Measurements from ENCODE around the gene NDUFS6. TPM values are rescaled to one million over a fixed set of nuclear protein-coding genes. Genes with fewer than 3 reads are reported as not detected.

Gene NDUFS6
- total and polyA plus RNA-seq, 2 donors, result 12.2 to 81.5 TPM

GRCh38 chr5:1761453-1761755 lies 39.8 kb upstream of the NDUFS6 start:
- H3K4me1 ChIP-seq (ENCODE audit: insufficient read depth), result no peaks in the 10 kb centered on the region
- H3K4me3 ChIP-seq (ENCODE audit: low read depth, low read length), result no peak overlapping the region
- H3K36me3 ChIP-seq (ENCODE audit: insufficient read depth), result no peaks in the 10 kb centered on the region
- DNase-seq (ENCODE audit: extremely low spot score), result no peak
- WGBS, result 86% methylated on average over 11 of the region's 11 CpGs
- no peak overlapping the region for H3K27ac ChIP-seq (ENCODE audit: low read depth)

- no peaks in the 10 kb centered on the region for H3K4me1 ChIP-seq (ENCODE audit: insufficient read depth)
- no peak overlapping the region for H3K4me3 ChIP-seq (ENCODE audit: low read depth, low read length)
- H3K27ac ChIP-seq (ENCODE audit: low read depth), result no peak overlapping the region
- 80% methylated on average over 25 of the region's 25 CpGs for WGBS
- DNase-seq (ENCODE audit: extremely low spot score), result no peak
- no peaks in the 10 kb centered on the region for H3K36me3 ChIP-seq (ENCODE audit: insufficient read depth)
Measured at GRCh38 chr5:1762121-1762882, 38.9 kb upstream of the NDUFS6 start.

GRCh38 chr5:1762883-1763547 lies 38.2 kb upstream of the NDUFS6 start:
- DNase-seq (ENCODE audit: extremely low spot score), result no peak
- Histone ChIP-seq H3K36me3 (ENCODE audit: insufficient read depth) (no peaks in the 10 kb centered on the region), H3K4me3 (ENCODE audit: low read depth, low read length) (no peak overlapping the region), H3K27ac (ENCODE audit: low read depth) (no peak overlapping the region), H3K4me1 (ENCODE audit: insufficient read depth) (no peaks in the 10 kb centered on the region)
- 80% methylated on average over 13 of the region's 13 CpGs for WGBS

DNA sequence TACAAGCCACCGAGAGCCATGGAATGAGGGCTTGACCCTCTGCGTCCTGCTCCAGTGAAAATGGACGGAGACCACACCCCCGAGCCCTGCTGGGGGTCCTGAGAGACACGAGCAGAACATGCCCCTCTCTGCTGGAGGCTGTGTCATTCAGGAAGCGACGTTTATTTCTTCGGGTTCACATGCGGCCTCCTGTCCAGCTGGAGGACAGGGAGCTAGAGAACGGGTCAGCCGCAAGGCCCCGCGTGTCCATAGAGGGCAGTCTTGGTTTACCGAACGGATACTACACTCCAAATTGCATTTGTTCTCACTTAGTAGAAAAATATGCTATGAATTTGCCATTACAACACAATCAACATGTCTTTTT lies 37.7 kb upstream of the NDUFS6 start:
- 28% methylated on average over 15 of the region's 15 CpGs for WGBS
- Histone ChIP-seq H3K4me1 (ENCODE audit: insufficient read depth) (no peaks in the 10 kb centered on the region), H3K36me3 (ENCODE audit: insufficient read depth) (no peaks in the 10 kb centered on the region), H3K27ac (ENCODE audit: low read depth) (no peak overlapping the region), H3K4me3 (ENCODE audit: low read depth, low read length) (no peak overlapping the region)
- DNase-seq (ENCODE audit: extremely low spot score), result no peak

GRCh38 chr5:1763960-1764605 lies 37.1 kb upstream of the NDUFS6 start:
- Histone ChIP-seq H3K36me3 (ENCODE audit: insufficient read depth) (no peaks in the 10 kb centered on the region), H3K27ac (ENCODE audit: low read depth) (no peak overlapping the region), H3K4me3 (ENCODE audit: low read depth, low read length) (no peak overlapping the region), H3K4me1 (ENCODE audit: insufficient read depth) (no peaks in the 10 kb centered on the region)
- WGBS, result 69% methylated on average over 32 of the region's 32 CpGs
- DNase-seq (ENCODE audit: extremely low spot score), result no peak

DNA sequence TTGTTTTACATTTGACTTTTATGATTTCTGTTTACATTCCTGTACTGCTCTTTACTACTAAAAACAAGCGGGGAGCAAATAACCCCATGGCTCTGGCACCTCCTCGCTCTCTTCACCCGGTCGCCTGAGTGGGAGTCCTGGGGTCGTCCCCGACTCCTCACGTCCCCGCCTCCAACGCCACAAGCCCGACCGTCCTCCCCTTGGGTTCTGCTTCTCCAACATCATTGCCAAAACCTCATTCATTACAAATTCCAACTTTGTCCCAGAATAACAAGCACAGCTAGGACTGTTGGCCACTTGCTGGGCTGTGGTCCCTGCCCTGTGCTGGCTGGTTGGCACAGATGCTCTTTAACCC lies 36.6 kb upstream of the NDUFS6 start:
- Histone ChIP-seq H3K4me1 (ENCODE audit: insufficient read depth) (no peaks in the 10 kb centered on the region), H3K4me3 (ENCODE audit: low read depth, low read length) (no peak overlapping the region), H3K27ac (ENCODE audit: low read depth) (no peak overlapping the region), H3K36me3 (ENCODE audit: insufficient read depth) (no peaks in the 10 kb centered on the region)
- no peak for DNase-seq (ENCODE audit: extremely low spot score)
- WGBS, result 69% methylated on average over 11 of the region's 11 CpGs

GRCh38 chr5:1765141-1765879 lies 35.9 kb upstream of the NDUFS6 start:
- 80% methylated on average over 15 of the region's 15 CpGs for WGBS
- Histone ChIP-seq H3K27ac (ENCODE audit: low read depth) (no peak overlapping the region), H3K36me3 (ENCODE audit: insufficient read depth) (no peaks in the 10 kb centered on the region), H3K4me3 (ENCODE audit: low read depth, low read length) (no peak overlapping the region), H3K4me1 (ENCODE audit: insufficient read depth) (no peaks in the 10 kb centered on the region)
- no peak for DNase-seq (ENCODE audit: extremely low spot score)

DNA sequence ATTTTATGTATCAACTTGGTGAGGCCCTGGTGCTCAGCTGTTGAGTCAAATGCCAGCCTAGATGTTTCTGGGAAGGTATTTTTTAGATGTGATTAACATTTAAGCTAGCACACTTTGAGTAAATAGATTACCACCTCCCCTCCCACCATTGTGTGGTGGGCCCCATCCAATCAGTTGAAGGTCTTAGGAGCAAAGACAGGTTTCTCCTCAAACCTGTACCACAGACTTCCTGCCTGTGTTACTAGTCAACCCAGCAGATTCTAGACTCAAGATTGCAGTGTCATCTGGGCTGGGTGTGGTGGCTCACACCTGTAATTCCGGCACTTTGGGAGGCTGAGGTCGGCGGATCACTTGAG lies 35.3 kb upstream of the NDUFS6 start:
- no peaks in the 10 kb centered on the region for H3K36me3 ChIP-seq (ENCODE audit: insufficient read depth)
- no peak for DNase-seq (ENCODE audit: extremely low spot score)
- no peak overlapping the region for H3K4me3 ChIP-seq (ENCODE audit: low read depth, low read length)
- no peaks in the 10 kb centered on the region for H3K4me1 ChIP-seq (ENCODE audit: insufficient read depth)
- WGBS, result 94% methylated on average over 3 of the region's 3 CpGs
- H3K27ac ChIP-seq (ENCODE audit: low read depth), result no peak overlapping the region

DNA sequence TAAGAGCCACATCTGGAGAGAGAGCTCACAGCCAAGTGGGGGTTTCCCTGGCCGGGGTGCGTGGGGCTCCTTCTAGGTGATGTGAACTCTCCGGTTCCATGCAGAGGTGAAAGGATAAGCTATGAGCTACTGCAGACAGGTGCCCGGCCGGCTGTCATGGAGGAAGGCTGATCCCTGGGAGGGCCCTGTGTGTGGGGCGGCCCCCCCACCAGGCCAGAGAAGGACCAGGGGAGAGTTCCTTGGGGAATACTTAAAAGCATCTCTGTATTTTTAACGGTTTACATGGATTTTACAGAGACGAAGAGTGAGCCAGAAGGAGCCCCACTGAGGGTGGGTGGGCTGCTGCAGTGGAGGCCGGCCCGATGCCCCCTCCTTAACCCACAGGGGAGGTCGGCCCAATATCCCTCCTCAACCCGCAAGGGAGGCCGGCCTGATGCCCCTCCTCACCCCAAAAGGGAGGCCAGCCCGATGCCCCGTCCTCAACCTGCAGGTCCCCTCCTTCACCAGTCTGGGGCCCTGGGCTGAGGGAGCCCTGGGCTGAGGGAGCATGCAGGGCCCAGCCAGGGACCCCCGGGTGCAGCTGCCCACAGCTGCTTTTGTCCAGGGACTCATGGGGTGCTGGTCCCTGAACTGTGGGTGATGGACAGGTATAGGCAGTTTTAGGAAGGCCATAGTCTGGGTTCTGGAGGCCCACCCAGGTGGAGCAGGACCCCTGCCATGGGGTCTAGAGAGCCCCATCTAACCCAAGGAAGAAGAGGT lies 33.5 kb upstream of the NDUFS6 start:
- WGBS, result 64% methylated on average over 16 of the region's 16 CpGs

DNA sequence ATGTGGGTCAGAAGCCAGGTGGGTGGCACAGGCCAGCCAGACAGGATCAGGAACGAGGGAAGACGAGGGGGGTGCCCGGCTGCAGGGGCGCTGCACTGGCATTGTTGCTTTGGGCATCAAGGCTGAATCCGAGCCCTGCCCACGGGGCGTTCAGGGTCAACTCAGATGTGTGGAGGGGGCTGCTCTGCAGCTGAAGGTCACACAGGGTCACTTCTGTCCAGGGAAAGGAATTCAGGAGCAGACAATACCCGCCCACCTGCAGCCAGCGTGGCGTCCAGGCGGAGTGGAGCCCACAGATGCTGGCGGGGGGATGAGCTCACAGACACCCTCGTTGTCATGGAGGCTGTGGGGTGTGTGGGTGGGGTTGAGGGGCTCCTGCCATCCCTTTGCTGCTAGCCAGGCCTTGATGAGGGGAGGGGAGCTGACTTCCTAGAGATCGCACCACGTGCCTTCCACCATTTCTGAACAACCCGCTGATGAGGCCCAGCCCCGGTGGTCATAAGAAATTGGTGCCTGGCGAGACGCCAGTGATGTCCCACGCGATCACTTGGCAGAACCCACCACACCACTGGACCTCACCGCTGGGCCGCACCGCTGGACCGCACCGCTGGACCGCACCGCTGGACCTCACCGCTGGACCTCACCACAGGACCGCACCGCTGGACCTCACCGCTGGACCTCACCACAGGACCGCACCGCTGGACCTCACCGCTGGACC lies 32.8 kb upstream of the NDUFS6 start:
- H3K36me3 ChIP-seq (ENCODE audit: insufficient read depth), result no peaks in the 10 kb centered on the region
- no peaks in the 10 kb centered on the region for H3K4me1 ChIP-seq (ENCODE audit: insufficient read depth)
- no peak overlapping the region for H3K4me3 ChIP-seq (ENCODE audit: low read depth, low read length)
- WGBS, result 90% methylated on average over 32 of the region's 35 CpGs
- DNase-seq (ENCODE audit: extremely low spot score), result no peak
- no peak overlapping the region for H3K27ac ChIP-seq (ENCODE audit: low read depth)

More for the DNA sequence above, 33.5 kb upstream of the NDUFS6 start:
- no peaks in the 10 kb centered on the region for H3K36me3 ChIP-seq (ENCODE audit: insufficient read depth)
- H3K4me1 ChIP-seq (ENCODE audit: insufficient read depth), result no peaks in the 10 kb centered on the region
- no peak overlapping the region for H3K27ac ChIP-seq (ENCODE audit: low read depth)
- no peak for DNase-seq (ENCODE audit: extremely low spot score)
- H3K4me3 ChIP-seq (ENCODE audit: low read depth, low read length), result no peak overlapping the region

DNA sequence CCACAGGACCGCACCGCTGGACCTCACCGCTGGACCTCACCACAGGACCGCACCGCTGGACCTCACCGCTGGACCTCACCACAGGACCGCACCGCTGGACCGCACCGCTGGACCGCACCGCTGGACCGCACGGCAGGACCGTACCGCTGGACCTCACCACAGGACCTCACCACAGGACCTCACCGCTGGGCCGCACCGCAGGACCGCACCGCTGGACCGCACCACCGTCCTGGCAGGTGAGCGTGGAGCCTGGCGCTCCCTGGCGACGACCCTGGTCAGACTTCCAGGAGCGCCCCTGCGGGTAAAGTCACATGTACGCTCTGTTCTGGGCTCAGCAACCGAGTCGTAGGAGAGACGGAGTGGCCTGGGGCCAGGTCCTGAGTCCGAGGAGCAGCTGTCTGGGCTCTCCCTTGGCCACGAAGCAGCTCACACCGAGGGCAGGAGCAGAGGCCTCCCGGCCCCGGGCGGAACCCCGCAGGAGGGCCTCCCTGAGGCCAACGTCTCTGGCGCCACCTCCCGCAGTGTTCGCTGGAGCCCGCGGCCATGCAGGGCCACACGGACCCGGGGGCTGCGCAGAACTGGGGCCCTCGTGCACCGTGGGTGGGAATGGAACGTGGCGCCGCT lies 32.1 kb upstream of the NDUFS6 start:
- Histone ChIP-seq H3K36me3 (ENCODE audit: insufficient read depth) (no peaks in the 10 kb centered on the region), H3K27ac (ENCODE audit: low read depth) (no peak overlapping the region), H3K4me3 (ENCODE audit: low read depth, low read length) (no peak overlapping the region), H3K4me1 (ENCODE audit: insufficient read depth) (no peaks in the 10 kb centered on the region)
- DNase-seq (ENCODE audit: extremely low spot score), result no peak
- 93% methylated on average over 47 of the region's 54 CpGs for WGBS

GRCh38 chr5:1769752-1770442 lies 31.3 kb upstream of the NDUFS6 start:
- Histone ChIP-seq H3K4me3 (ENCODE audit: low read depth, low read length) (no peak overlapping the region), H3K36me3 (ENCODE audit: insufficient read depth) (no peaks in the 10 kb centered on the region), H3K4me1 (ENCODE audit: insufficient read depth) (no peaks in the 10 kb centered on the region), H3K27ac (ENCODE audit: low read depth) (no peak overlapping the region)
- no peak for DNase-seq (ENCODE audit: extremely low spot score)
- 84% methylated on average over 30 of the region's 30 CpGs for WGBS
